GM19238 (cell line): Measurements from ENCODE around the gene ZC3H11A.
"Not testable (repeated sequence)": the region's sequence is repeated elsewhere in the genome, so short reads cannot be mapped to it uniquely, and the experiment has no call there.

Source experiments
- DNase-seq: peaks from one replicate; pipeline ENCODE4 v3.0.0; 2011; ENCODE audit warnings: low spot score; ENCODE audit not compliant: insufficient read length

The ZC3H11A gene

DNA sequence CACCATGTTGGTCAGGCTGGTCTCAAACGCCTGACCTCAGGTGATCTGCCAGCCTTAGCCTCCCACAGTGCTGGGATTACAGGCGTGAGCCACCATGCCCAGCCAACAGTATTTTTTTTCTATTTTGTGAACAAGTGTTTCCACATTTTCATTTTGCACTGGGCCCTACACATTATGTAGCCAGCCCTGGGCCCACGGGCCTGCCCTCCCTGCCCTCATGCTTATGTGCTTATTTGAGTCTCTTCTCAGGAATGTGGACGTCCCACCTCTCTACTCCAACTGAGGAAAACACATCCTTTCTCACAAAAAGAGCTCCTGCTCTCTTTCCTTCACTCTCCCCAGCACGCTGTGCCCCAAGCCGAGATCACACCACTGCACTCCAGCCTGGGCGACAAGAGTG, 13.5 kb upstream of the ZC3H11A start:
- DNase-seq = no peak

DNA sequence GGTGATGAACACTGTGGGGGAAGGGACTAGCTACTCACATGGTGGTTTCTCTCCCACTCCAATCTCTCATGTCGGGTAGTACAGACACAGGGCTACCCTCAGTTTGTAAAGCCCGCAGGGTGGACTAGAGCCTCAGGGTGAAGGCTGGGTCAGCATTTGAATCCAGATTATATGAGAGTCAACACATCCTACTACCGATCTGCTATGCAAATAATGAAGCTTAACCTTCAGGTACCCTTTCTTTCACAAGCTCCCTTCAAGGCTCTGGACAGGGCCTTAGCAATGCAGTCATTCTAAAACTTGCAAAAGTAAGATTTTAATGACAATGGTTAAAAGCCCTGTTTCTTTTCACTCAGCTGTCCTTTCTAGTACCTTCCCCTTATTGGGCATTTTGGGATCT, 5.5 kb upstream of the ZC3H11A start:
- no peak for DNase-seq

DNA sequence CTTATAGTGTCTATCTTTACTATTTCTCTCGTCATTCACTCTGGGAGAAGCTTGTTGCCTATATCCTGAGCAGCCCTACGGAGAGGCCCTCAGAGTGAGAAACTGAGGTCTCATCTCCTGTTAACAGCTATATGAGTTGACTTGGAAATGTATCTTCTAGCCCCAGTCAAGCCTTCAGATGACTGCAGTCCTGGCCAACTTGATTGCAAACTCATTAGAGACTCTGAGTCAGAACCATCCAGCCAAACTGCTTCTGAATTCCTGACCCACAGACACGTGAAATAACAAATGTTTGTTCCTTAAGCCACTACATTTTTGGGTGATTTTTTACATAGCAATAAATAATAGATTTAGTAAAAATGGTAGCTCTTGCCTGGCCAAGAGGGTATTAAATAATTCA, 3.9 kb upstream of the ZC3H11A start:
- DNase-seq = no peak

DNA sequence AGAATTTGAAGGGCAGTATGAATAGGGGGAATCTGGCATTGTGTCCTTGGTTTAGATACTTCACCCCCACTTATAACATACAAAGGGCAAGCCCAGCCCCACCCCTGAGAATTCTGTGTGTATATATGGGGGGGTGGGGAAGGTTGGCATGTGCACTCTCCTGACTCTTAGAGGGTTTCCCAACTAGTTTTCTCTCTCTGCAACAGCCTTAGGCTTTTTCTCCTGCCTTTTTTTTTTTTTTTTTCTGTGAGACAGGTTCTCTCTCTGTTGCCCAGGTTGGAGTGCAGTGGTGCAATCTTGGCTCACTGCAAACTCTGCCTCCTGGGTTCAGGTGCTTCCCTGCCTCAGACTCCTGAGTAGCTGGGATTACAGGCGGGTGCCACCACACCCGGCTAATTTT, 2.9 kb upstream of the ZC3H11A start:
- DNase-seq = no peak

DNA sequence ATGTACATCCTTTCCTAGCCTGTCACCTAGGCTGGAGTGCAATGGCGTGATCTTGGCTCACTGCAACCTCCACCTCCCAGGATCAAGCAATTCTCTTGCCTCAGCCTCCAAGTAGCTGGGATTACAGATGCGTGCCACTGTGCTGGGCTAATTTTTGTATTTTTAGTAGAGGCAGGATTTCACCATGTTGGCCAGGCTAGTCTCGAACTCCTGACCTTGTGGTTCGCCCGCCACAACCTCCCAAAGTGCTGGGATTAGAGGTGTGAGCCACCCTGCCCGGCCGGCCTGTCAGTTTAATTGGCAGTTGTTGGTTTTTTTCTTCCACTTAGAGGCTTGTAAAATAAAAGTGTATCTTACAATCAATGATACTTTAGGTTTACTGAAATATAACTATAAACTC, 1.9 kb upstream of the ZC3H11A start:
- DNase-seq = not testable (repeated sequence)

DNA sequence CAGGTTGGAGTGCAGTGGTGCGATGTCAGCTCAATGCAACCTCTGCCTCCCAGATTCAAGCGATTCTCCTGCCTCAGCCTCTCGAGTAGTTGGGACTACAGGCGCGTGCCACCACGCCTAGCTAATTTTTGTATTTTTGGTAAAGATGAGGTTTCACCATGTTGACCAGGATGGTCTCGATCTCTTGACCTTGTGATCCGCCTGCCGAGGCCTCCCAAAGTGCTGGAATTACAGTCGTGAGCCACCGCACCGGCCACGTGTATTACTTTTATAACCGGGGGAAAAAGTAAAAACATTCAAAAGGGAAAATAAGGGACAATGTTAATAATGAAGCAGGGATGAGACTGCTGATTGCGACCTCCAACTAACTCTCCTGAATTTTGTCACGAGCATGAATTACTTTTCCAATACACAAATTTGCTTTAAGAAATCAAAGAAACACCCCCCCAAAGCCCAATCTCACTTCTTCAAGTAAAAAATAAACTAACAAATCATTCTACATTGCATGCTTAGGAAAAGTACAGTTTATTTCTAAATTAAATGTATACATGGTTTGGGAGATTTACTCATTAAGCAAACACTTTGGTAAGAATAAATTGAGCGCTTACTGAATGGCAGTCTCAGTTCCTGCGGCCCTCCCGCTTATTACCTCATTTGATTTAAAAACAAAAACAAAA, 521 bp upstream of the ZC3H11A start:
- no peak for DNase-seq

DNA sequence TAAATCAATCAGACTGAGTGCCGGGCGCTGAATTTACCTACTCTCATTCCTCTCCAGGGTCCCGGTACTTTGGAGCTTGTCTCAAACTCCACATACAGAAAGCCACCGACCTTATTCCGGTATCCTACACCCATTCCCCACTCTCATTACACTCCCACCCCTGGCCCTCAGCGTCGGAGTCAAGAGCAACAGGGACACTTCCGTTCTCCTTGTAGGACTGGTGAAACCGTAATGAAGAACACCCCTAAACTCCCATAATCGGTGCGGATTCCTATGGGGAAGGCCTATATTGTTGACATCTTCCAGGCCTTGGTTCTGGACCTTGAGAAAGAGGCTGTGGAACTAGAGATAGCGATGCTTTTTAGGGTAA, 798 bp downstream of the ZC3H11A start:
- DNase-seq = no peak

DNA sequence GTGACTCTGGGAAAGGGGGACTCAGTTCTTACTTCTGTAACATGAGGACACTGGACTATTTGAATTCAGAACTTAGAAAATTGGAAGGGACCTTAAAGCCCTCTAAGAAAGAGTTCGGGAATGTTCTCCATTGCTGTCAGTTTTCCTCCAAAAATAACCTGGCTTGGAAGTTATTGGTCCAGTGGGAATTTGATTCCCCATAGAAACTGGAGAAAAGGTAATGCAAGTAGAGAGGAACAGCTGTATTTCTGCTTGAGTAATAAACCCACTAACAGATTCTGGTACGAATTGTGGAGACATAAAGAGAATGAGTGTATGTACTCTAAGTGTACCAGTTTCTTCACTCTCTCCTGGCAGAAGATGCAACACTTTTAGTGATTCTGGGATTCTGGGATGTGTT, 1.8 kb downstream of the ZC3H11A start:
- DNase-seq = no peak

DNA sequence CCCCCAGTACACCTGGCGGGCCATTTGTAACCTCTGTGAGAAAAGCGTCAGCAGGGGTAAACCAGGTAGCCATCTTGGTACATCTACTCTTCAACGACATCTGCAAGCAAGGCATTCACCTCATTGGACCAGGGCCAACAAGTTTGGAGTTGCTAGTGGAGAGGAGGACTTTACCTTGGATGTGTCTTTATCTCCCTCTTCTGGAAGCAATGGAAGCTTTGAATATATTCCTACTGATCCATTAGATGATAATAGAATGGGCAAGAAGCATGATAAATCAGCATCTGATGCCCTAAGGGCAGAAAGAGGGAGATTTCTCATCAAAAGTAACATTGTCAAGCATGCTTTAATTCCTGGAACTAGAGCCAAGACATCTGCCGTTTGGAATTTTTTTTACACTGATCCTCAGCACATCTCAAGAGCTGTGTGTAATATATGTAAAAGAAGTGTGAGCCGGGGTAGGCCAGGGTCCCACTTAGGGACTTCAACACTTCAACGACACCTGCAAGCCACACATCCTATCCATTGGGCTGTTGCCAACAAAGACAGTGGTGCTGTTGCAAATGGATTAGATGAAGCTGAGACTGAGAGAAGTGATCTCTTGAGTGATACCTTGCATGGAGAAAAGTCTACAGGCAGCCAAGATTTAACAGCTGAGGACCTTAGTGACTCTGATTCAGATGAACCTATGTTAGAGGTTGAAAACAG, 2.7 kb downstream of the ZC3H11A start:
- no peak for DNase-seq

DNA sequence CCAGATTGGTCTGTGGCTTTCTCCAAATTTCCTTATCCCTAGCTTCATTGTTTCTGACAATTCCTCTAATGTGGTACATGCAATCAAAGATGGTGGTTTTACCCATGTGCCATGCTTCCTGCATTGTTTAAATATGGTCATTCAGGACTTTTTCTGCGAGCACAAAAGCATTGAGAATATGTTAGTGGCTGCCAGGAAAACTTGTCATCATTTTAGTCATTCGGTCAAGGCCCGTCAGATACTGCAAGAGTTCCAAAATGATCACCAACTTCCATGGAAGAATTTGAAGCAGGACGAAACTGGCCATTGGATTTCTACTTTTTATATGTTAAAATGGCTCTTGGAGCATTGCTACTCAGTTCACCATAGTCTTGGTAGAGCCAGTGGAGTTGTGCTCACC, 3.7 kb downstream of the ZC3H11A start:
- DNase-seq = no peak

DNA sequence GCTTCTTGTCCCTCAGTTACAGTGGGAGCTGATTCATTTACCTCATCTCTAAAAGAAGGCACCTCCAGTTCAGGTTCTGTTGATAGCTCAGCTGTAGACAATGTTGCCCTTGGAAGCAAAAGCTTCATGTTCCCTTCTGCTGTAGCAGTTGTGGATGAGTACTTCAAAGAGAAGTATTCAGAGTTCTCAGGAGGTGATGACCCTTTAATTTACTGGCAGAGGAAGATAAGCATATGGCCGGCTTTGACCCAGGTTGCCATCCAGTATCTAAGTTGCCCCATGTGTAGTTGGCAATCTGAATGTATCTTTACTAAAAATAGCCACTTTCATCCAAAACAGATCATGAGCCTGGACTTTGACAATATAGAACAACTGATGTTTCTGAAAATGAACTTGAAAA, 4.5 kb downstream of the ZC3H11A start:
- no peak for DNase-seq

DNA sequence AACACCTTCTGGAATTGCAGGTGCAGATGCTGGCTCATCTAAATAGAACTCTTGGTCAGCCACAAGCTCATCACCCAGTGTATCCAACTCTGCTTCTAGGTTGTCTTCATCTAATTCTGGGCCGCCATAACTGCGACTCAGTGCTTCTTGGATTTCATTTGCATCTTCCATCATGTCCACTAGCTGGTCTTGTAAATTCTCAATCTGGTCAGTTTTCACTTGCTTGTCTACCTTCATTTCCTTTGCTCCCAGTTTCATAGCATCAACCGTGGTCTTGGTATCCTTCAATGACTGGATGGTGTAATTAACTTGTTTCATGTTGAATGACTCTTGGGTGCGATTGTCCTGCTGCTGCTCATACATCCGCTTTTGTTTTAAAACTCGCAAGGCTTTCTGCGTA, 10.3 kb downstream of the ZC3H11A start:
- DNase-seq = no peak

DNA sequence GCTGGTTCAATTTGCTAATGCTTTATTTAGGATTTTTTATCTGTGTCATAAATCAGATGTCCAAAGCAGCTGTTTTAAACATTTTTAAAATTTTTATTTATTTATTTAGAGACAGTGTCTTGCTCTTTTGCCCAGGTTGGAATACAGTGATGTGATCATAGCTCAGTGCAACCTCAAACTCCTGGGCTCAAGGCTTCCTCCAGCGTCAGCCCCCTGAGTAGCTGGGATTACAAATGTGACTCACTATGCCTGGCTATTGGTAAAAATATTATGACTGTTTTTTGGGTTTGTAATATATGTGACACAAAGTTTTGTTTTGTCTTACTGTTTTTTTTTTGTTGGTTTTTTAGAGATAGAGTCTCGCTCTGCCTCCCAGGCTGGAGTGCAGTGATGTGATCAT, 11.8 kb downstream of the ZC3H11A start:
- DNase-seq = no peak

DNA sequence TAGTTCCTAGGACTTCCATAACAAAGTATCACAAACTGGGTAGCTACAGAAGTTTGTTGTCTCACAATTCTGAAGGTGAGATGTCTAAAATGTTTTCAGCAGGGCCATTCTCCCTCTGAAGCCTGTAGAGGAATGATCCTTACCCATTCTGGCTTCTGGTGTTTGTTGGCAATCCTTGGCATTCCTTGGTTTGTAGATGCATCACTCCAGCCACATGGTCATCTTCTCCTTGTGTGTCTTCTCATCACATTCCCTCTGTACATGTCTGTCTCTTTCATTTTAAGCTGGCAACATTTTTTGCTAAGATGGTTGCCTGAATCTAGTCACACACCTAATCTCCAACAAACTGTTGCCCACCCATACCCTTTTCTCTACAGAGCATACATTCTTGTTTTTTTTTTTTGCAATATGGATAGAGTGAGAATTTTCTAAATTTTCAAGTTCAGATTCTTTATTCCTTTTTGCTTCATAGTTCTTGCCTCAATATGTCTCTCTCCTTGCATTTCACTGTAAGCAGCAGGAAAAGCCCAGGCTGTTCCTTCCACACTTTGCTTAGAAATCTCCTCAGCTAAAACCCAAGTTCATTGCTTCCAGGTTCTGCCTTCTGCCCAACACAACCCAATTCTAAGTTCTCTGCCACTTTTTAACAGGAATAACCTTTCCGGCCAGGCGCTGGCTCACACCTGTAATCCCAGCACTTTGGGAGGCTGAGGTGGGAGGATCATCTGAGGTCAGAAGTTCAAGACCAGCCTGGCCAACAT, 18.3 kb downstream of the ZC3H11A start:
- no peak for DNase-seq

DNA sequence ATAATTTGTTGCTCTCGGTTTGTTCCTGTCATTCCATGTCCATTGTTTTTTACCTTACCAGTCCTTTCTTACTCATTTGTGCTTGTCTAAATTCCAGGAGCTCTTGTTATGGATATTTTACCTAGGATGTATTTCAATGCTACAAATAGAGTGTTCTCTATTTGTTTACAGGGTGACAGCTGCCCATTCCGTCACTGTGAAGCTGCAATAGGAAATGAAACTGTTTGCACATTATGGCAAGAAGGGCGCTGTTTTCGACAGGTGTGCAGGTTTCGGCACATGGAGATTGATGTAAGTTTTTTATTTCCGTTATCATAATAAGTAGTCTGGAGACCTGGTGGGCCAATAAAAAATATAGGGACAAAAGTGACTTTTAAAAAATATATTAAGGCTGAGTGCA, 23.0 kb downstream of the ZC3H11A start:
- DNase-seq = no peak

DNA sequence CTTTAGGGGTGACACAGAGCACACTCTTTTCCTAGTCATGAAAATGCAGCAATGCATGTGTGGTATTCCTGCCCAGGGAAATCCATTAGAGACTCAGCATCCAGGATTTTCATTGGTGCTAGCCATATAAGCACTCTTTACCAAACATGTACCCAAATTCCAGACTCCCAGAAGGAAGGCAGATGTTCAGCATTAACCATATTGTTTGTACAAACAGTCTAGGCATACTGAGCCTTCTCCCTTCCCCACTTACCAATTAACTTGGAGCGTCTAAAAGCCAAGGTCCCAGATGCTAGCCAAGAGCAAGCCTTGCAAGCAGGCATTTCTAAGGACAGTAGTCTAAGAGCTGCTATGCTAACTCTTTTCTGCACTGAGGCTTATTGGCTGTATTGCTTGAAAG, 27.9 kb downstream of the ZC3H11A start:
- DNase-seq = no peak

DNA sequence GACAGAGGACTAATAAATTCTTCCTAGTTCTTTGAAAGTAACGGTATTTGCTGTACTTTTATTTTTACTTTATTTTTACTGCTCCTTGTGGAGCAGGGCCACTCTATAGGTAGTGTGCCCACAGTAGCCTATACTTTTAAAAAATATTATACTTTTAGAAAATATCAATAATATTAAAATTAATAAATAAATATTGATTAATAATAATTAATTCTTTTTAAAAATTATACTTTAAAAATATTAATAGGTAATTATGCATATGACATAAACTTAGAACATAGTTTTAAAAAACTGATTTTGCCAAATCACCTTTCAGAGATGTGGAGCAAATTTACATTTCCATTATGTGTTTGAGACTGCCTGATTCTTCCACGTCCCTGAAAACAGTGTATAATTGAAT, 30.8 kb downstream of the ZC3H11A start:
- DNase-seq = no peak

DNA sequence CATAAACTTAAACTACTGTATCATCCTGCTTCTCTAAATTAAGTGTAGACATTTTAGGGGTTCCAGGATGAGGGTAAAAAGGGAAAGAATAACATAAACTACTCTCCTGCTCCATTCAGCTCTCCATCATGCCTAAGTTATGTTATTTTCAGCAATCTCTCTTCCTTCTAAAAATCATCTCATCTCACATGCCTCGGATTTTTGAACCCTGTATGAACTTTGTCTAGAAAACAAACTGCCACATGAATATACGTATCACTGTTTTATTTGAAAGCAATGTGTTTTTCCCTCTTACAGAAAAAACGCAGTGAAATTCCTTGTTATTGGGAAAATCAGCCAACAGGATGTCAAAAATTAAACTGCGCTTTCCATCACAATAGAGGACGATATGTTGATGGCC, 32.6 kb downstream of the ZC3H11A start:
- no peak for DNase-seq

DNA sequence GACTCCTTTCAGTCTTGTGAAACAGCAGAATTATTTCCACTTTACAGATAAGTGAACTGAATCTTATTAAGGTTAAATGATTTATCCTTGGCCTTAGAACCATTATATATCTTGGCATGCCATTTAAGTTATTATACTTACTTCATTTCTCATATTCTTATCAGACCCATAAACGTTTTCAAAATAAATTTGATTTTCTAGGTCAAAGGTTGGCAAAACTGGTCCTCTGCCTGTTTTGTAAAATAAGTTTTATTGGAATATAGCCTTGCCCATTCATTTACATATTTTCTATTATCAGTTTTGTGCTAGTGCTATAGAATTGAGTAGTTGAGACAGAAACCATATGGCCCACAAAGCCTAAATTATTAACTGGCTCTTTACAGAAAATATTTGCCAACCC, 33.1 kb downstream of the ZC3H11A start:
- no peak for DNase-seq

DNA sequence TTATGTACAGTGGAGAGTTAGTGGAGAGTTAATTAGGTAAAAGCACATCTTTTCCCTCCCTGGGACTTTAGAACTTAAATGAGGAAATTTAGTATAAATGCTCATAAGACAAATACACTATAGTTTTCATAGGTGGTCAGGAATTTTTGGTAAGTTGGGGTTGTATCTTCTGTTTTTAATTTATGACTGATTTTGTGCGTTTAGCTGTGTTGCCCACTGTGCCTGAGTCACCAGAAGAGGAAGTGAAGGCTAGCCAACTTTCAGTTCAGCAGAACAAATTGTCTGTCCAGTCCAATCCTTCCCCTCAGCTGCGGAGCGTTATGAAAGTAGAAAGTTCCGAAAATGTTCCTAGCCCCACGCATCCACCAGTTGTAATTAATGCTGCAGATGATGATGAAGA, 33.8 kb downstream of the ZC3H11A start:
- DNase-seq = not testable (repeated sequence)

DNA sequence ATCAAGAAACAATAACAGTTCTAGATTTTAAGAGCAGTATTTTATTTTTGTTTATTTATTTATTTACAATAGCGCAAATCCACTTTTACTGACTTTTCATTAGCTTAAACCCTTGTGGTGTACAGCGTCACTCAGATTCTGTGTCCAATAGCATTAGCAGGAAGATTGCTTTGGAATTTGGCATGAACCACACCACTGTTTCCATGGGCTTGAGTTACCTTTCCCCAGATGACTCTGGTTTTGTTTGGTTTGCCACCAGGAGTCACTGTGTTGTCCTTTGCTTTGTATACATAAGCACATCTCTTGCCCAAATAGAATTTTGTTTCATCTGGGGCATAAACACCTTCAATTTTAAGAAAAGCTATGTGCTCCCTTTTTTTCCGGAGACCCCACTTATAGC, 40.1 kb downstream of the ZC3H11A start:
- no peak for DNase-seq

DNA sequence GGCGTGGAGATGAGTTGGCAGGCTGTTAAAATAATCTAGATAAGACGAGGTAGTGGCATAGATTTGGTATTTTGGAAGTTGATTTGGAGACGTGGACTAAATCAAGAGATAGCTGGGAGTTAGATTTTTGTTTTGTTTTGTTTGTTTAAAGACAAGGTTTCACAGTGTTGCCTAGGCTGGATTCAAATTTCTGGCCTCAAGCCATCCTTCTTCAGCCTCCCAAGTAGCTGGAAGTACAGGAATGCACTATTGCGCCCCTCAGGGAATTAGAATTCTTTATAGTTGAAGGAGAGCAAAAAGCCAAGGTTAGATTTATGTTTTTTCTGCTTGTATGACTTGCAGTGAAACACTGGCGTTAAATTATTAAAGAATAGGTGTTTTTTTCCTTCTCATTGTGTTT, 43.7 kb downstream of the ZC3H11A start:
- no peak for DNase-seq
